HCT116 (cell line): Measurements from ENCODE around the gene AKT3.

Source experiments
- ELF1 ChIP-seq: IDR thresholded peaks from 2 replicates; pipeline ENCODE4 v1.6.1; 2012; ENCODE audit warnings: low read depth, borderline replicate concordance
- TF ChIP-seq, protein P1 (sequence below), 3 experiments: fragments of 200-600 bp in 1 of 3; sonication (generic) in 1 of 3; IDR thresholded peaks in 2 of 3; conservative IDR thresholded peaks in 1 of 3; 2 replicates each; pipeline ENCODE4 v1.5.1; 2012 to 2017; ENCODE audit warnings: low read depth in 2 of 3, low read length in 2 of 3, antibody characterized with exemption in 1 of 3, borderline replicate concordance in 1 of 3, control low read depth in 1 of 3, mild to moderate bottlenecking in 1 of 3, mixed read lengths in 1 of 3, mixed run types in 1 of 3, moderate library complexity in 1 of 3; ENCODE audit not compliant: insufficient read depth in 1 of 3

DNA sequence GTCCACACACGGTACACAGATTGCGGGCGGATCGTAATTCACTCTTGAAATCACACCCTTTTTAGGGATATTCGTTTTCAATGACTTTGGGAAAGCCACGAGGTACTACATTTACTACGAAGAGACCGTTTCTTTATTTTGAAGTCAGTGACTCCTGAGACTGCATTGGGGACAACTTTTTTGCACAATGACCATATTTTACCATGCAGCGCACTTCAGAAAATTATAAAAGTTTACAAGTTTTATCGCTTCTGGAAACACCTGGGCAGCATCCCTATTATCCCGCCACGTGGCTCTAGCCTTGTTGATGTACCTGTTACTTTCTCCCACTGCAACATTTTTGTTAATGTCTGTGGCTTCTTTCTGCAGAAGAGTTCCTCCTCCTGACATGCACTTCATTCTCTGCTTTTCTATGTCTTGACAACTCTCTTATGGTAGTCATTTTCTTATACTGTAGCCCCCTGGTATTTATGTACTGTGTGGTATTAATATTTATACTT, 1.3 kb upstream of the AKT3 start:
- TF ChIP-seq, protein P1, sequence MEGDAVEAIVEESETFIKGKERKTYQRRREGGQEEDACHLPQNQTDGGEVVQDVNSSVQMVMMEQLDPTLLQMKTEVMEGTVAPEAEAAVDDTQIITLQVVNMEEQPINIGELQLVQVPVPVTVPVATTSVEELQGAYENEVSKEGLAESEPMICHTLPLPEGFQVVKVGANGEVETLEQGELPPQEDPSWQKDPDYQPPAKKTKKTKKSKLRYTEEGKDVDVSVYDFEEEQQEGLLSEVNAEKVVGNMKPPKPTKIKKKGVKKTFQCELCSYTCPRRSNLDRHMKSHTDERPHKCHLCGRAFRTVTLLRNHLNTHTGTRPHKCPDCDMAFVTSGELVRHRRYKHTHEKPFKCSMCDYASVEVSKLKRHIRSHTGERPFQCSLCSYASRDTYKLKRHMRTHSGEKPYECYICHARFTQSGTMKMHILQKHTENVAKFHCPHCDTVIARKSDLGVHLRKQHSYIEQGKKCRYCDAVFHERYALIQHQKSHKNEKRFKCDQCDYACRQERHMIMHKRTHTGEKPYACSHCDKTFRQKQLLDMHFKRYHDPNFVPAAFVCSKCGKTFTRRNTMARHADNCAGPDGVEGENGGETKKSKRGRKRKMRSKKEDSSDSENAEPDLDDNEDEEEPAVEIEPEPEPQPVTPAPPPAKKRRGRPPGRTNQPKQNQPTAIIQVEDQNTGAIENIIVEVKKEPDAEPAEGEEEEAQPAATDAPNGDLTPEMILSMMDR (IDR thresholded peaks at IDR 0.05 in 2 of 3, conservative IDR thresholded peaks at IDR 0.05 in 1 of 3; ENCODE audit: borderline replicate concordance in 1 of 3, insufficient read depth in 1 of 3, low read depth in 2 of 3, low read length in 2 of 3) = no peak
- no peak for TF ChIP-seq ELF1
